Transverse colon (tissue), 4 donors: ENCODE results near the gene IFITM1.

Source experiments
- EP300 ChIP-seq: sonication (generic); formaldehyde crosslinking; IDR thresholded peaks from one replicate; pipeline ENCODE4 v1.6.1; 2017; ENCODE audit warnings: antibody characterized with exemption, low read depth
- POLR2A ChIP-seq: fragments of 450-650 bp; IDR thresholded peaks from one replicate; pipeline ENCODE4 v1.6.1; 2016; ENCODE audit warnings: antibody characterized with exemption, mild to moderate bottlenecking, moderate library complexity
- POLR2AphosphoS5 ChIP-seq, 3 donors: sonication (generic); formaldehyde crosslinking; IDR thresholded peaks; one replicate each; pipeline ENCODE4 v1.6.1; 2016; ENCODE audit warnings: antibody characterized with exemption in 3 of 3
- TF ChIP-seq, protein P1 (sequence below), 5 experiments: fragments of 200-600 bp in 3 of 5; fragments of 450-650 bp in 2 of 5; sonication (generic) in 3 of 5; IDR thresholded peaks; 1 replicate in 2 of 5; 2 replicates in 3 of 5; pipeline ENCODE4 v1.5.1; 2016 to 2017; ENCODE audit warnings: antibody characterized with exemption in 5 of 5, inconsistent platforms in 3 of 5, mild to moderate bottlenecking in 2 of 5, moderate library complexity in 1 of 5

DNA sequence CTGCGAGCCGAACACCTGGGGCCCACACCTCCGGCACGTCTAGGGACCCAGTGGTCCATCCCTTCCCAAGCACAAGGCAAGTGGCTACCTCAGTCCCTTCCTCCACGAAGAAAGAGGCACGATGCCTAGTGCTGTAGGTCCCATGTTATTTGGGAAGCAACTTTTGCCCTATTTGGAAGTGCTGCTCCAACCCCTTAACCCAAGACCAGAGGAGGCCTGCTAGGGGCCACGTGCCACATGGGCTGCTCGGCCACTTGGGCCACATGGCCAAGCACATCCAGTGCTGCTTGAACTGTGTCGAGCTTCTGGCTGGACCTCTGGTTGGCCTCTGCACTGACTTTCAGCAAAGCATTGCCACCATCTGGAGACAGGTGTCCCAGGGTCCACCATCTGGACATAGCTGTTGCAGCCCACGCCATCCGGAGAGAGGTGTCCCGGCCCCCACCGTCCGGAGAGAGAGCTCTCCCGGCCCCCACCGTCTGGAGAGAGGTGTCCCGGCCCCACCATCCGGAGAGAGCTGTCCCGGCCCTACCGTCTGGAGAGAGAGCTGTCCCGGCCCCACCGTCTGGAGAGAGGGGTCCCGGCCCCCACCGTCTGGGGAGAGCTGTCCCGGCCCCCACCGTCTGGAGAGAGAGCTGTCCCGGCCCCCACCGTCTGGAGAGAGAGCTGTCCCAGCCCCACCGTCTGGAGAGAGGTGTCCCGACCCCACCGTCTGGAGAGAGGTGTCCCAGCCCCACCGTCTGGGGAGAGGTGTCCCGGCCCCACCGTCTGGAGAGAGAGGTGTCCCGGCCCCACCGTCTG, 49.0 kb downstream of the IFITM1 start:
- TF ChIP-seq, protein P1, sequence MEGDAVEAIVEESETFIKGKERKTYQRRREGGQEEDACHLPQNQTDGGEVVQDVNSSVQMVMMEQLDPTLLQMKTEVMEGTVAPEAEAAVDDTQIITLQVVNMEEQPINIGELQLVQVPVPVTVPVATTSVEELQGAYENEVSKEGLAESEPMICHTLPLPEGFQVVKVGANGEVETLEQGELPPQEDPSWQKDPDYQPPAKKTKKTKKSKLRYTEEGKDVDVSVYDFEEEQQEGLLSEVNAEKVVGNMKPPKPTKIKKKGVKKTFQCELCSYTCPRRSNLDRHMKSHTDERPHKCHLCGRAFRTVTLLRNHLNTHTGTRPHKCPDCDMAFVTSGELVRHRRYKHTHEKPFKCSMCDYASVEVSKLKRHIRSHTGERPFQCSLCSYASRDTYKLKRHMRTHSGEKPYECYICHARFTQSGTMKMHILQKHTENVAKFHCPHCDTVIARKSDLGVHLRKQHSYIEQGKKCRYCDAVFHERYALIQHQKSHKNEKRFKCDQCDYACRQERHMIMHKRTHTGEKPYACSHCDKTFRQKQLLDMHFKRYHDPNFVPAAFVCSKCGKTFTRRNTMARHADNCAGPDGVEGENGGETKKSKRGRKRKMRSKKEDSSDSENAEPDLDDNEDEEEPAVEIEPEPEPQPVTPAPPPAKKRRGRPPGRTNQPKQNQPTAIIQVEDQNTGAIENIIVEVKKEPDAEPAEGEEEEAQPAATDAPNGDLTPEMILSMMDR (IDR thresholded peaks at IDR 0.05): no peak
- TF ChIP-seq EP300 (no peak), POLR2AphosphoS5 (IDR thresholded peaks at IDR 0.05) (no peak), POLR2A (no peak)
